ENCODE measurements around the gene SAV1. TPM values are rescaled to one million over a fixed set of nuclear protein-coding genes. Genes with fewer than 3 reads are reported as not detected.

The SAV1 gene
- total RNA-seq, 1 experiment from 2014 or later = 64.1 TPM

DNA sequence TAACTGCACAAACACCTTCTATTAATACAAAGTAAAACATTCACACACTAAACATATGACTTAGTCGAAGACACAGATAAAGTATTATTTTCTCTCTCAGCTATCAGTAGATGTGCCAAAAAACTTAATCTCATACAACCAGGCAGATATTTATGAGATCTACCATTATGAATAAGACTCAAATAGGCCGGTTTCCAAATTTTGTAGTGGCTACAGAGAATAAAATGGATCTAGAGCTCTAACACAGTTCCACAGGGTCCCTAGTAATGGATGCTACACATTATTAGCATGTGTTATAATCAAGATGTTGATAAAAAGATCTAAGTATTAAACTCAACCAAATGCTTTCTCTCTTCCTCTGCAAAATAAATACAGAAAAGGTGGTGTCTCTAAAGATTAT lies 10.4 kb downstream of the SAV1 start:
- Mint-ChIP-seq H3K27me3 (ENCODE audit: low read depth) (no peaks in the 10 kb centered on the region), H3K36me3 (peaks cover 28% of the 10 kb centered on the region), H3K27ac (peak overlapping the region; percentile 94), H3K4me3 (peak overlapping the region; percentile 59), H3K4me1 (peaks cover 56% of the 10 kb centered on the region), H3K9me3 (peaks cover 1% of the 10 kb centered on the region)
- CTCF ChIA-PET = no interaction called here
- TF ChIP-seq SP1 (CRISPR knock-in tag; conservative IDR thresholded peaks at IDR 0.05) (no peak), PRRX2 (CRISPR knock-in tag; IDR thresholded peaks at IDR 0.05) (no peak), ETV6 (CRISPR knock-in tag; IDR thresholded peaks at IDR 0.05) (no peak)
- TF ChIP-seq, protein P1, sequence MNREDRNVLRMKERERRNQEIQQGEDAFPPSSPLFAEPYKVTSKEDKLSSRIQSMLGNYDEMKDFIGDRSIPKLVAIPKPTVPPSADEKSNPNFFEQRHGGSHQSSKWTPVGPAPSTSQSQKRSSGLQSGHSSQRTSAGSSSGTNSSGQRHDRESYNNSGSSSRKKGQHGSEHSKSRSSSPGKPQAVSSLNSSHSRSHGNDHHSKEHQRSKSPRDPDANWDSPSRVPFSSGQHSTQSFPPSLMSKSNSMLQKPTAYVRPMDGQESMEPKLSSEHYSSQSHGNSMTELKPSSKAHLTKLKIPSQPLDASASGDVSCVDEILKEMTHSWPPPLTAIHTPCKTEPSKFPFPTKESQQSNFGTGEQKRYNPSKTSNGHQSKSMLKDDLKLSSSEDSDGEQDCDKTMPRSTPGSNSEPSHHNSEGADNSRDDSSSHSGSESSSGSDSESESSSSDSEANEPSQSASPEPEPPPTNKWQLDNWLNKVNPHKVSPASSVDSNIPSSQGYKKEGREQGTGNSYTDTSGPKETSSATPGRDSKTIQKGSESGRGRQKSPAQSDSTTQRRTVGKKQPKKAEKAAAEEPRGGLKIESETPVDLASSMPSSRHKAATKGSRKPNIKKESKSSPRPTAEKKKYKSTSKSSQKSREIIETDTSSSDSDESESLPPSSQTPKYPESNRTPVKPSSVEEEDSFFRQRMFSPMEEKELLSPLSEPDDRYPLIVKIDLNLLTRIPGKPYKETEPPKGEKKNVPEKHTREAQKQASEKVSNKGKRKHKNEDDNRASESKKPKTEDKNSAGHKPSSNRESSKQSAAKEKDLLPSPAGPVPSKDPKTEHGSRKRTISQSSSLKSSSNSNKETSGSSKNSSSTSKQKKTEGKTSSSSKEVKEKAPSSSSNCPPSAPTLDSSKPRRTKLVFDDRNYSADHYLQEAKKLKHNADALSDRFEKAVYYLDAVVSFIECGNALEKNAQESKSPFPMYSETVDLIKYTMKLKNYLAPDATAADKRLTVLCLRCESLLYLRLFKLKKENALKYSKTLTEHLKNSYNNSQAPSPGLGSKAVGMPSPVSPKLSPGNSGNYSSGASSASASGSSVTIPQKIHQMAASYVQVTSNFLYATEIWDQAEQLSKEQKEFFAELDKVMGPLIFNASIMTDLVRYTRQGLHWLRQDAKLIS (CRISPR knock-in tag; IDR thresholded peaks at IDR 0.05; ENCODE audit: borderline replicate concordance) = no peak
- TF ChIP-seq, protein P2, sequence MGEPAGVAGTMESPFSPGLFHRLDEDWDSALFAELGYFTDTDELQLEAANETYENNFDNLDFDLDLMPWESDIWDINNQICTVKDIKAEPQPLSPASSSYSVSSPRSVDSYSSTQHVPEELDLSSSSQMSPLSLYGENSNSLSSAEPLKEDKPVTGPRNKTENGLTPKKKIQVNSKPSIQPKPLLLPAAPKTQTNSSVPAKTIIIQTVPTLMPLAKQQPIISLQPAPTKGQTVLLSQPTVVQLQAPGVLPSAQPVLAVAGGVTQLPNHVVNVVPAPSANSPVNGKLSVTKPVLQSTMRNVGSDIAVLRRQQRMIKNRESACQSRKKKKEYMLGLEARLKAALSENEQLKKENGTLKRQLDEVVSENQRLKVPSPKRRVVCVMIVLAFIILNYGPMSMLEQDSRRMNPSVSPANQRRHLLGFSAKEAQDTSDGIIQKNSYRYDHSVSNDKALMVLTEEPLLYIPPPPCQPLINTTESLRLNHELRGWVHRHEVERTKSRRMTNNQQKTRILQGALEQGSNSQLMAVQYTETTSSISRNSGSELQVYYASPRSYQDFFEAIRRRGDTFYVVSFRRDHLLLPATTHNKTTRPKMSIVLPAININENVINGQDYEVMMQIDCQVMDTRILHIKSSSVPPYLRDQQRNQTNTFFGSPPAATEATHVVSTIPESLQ (CRISPR knock-in tag; IDR thresholded peaks at IDR 0.05) = no peak
- TF ChIP-seq, protein P3, sequence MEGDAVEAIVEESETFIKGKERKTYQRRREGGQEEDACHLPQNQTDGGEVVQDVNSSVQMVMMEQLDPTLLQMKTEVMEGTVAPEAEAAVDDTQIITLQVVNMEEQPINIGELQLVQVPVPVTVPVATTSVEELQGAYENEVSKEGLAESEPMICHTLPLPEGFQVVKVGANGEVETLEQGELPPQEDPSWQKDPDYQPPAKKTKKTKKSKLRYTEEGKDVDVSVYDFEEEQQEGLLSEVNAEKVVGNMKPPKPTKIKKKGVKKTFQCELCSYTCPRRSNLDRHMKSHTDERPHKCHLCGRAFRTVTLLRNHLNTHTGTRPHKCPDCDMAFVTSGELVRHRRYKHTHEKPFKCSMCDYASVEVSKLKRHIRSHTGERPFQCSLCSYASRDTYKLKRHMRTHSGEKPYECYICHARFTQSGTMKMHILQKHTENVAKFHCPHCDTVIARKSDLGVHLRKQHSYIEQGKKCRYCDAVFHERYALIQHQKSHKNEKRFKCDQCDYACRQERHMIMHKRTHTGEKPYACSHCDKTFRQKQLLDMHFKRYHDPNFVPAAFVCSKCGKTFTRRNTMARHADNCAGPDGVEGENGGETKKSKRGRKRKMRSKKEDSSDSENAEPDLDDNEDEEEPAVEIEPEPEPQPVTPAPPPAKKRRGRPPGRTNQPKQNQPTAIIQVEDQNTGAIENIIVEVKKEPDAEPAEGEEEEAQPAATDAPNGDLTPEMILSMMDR (IDR thresholded peaks at IDR 0.05) = no peak
- no peak for DNase-seq (ENCODE audit: low spot score)
- ATAC-seq = no peak
- POLR2A ChIA-PET = no interaction called here

DNA sequence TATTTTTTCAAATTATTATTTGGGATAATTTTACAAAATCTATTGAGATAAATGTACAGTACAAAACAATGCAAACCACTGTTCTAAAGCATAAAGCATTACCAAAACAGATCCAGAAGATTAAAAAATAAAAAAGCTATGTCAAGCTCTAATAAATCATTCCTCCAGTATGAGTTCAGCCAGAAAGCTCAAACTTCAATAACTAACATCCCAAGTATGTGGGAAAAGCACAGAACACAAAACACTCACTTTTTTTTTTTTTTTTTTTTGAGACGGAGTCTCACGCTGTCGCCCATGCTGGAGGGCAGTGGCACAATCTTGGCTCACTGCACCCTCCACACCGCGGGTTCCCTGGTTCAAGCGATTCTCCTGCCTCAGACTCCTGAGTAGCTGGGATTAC lies 11.3 kb downstream of the SAV1 start:
- Mint-ChIP-seq H3K36me3 (peaks cover 25% of the 10 kb centered on the region), H3K4me1 (peaks cover 59% of the 10 kb centered on the region), H3K9me3 (no peaks in the 10 kb centered on the region), H3K4me3 (no peak overlapping the region), H3K27ac (no peak overlapping the region), H3K27me3 (ENCODE audit: low read depth) (no peaks in the 10 kb centered on the region)
- TF ChIP-seq ESRRA (CRISPR knock-in tag; IDR thresholded peaks at IDR 0.05; ENCODE audit: borderline replicate concordance) (no peak), FOXP1 (CRISPR knock-in tag; IDR thresholded peaks at IDR 0.05; ENCODE audit: borderline replicate concordance) (no peak), NFATC4 (CRISPR knock-in tag; IDR thresholded peaks at IDR 0.05) (no peak), ELF4 (CRISPR knock-in tag; IDR thresholded peaks at IDR 0.05; ENCODE audit: low read depth) (no peak), ZNF121 (CRISPR knock-in tag; IDR thresholded peaks at IDR 0.05) (no peak), ZBTB21 (CRISPR knock-in tag; IDR thresholded peaks at IDR 0.05; ENCODE audit: borderline replicate concordance) (no peak), SP1 (CRISPR knock-in tag; conservative IDR thresholded peaks at IDR 0.05) (no peak)
- TF ChIP-seq, protein P4, sequence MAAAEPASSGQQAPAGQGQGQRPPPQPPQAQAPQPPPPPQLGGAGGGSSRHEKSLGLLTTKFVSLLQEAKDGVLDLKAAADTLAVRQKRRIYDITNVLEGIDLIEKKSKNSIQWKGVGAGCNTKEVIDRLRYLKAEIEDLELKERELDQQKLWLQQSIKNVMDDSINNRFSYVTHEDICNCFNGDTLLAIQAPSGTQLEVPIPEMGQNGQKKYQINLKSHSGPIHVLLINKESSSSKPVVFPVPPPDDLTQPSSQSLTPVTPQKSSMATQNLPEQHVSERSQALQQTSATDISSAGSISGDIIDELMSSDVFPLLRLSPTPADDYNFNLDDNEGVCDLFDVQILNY (CRISPR knock-in tag; IDR thresholded peaks at IDR 0.05) = no peak
- TF ChIP-seq, protein P5, sequence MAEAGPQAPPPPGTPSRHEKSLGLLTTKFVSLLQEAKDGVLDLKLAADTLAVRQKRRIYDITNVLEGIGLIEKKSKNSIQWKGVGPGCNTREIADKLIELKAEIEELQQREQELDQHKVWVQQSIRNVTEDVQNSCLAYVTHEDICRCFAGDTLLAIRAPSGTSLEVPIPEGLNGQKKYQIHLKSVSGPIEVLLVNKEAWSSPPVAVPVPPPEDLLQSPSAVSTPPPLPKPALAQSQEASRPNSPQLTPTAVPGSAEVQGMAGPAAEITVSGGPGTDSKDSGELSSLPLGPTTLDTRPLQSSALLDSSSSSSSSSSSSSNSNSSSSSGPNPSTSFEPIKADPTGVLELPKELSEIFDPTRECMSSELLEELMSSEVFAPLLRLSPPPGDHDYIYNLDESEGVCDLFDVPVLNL (CRISPR knock-in tag; IDR thresholded peaks at IDR 0.05; ENCODE audit: borderline replicate concordance, low read depth) = no peak
- TF ChIP-seq, protein P6, sequence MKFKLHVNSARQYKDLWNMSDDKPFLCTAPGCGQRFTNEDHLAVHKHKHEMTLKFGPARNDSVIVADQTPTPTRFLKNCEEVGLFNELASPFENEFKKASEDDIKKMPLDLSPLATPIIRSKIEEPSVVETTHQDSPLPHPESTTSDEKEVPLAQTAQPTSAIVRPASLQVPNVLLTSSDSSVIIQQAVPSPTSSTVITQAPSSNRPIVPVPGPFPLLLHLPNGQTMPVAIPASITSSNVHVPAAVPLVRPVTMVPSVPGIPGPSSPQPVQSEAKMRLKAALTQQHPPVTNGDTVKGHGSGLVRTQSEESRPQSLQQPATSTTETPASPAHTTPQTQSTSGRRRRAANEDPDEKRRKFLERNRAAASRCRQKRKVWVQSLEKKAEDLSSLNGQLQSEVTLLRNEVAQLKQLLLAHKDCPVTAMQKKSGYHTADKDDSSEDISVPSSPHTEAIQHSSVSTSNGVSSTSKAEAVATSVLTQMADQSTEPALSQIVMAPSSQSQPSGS (CRISPR knock-in tag; IDR thresholded peaks at IDR 0.05; ENCODE audit: borderline replicate concordance, low read depth) = no peak
- TF ChIP-seq, protein P7, sequence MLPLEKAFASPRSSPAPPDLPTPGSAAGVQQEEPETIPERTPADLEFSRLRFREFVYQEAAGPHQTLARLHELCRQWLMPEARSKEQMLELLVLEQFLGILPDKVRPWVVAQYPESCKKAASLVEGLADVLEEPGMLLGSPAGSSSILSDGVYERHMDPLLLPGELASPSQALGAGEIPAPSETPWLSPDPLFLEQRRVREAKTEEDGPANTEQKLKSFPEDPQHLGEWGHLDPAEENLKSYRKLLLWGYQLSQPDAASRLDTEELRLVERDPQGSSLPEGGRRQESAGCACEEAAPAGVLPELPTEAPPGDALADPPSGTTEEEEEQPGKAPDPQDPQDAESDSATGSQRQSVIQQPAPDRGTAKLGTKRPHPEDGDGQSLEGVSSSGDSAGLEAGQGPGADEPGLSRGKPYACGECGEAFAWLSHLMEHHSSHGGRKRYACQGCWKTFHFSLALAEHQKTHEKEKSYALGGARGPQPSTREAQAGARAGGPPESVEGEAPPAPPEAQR (CRISPR knock-in tag; IDR thresholded peaks at IDR 0.05) = no peak
- TF ChIP-seq, protein P3 (IDR thresholded peaks at IDR 0.05) = no peak
- TF ChIP-seq, protein P8, sequence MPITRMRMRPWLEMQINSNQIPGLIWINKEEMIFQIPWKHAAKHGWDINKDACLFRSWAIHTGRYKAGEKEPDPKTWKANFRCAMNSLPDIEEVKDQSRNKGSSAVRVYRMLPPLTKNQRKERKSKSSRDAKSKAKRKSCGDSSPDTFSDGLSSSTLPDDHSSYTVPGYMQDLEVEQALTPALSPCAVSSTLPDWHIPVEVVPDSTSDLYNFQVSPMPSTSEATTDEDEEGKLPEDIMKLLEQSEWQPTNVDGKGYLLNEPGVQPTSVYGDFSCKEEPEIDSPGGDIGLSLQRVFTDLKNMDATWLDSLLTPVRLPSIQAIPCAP (CRISPR knock-in tag; IDR thresholded peaks at IDR 0.05) = no peak
- ChIA-PET CTCF (interaction anchor here (0.6 to 1.5 kb wide), 4 partner anchors 8 to 631 kb away, joined by 3 to 5 read pairs (median 4); no protein-coding TSS in a partner anchor), POLR2A (interaction anchor here (0.7 kb wide), 2 partner anchors 17 to 1032 kb away, joined by 7 to 9 read pairs; no protein-coding TSS in a partner anchor)
- no peak for ATAC-seq
- DNase-seq (ENCODE audit: low spot score) = no peak
